Measurements from ENCODE around the gene SLC29A3.

DNA sequence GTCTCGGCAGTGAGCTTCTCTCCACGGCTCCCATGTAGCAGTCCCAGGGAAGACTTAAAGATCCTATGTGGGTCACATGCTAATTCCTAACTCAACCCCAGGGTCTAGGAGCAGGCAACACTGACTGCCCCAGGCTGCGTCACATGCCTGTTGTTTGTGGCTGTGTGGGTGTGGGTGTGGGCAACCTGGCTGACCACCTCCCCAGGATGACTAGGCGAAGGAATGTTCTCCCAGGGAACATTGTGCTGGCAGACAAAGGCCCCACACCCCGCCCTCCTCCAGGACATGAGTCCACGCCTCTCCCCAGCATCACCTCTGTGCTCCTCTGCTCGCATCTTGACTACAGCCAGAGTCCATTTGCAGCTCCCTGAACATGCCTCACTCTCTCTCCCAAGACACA is 30.3 kb downstream of the SLC29A3 start:
- TF ChIP-seq, protein P1, sequence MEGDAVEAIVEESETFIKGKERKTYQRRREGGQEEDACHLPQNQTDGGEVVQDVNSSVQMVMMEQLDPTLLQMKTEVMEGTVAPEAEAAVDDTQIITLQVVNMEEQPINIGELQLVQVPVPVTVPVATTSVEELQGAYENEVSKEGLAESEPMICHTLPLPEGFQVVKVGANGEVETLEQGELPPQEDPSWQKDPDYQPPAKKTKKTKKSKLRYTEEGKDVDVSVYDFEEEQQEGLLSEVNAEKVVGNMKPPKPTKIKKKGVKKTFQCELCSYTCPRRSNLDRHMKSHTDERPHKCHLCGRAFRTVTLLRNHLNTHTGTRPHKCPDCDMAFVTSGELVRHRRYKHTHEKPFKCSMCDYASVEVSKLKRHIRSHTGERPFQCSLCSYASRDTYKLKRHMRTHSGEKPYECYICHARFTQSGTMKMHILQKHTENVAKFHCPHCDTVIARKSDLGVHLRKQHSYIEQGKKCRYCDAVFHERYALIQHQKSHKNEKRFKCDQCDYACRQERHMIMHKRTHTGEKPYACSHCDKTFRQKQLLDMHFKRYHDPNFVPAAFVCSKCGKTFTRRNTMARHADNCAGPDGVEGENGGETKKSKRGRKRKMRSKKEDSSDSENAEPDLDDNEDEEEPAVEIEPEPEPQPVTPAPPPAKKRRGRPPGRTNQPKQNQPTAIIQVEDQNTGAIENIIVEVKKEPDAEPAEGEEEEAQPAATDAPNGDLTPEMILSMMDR (optimal IDR thresholded peaks at IDR 0.05 in 1 of 3, IDR thresholded peaks at IDR 0.05 in 1 of 3, conservative IDR thresholded peaks at IDR 0.05 in 1 of 3; ENCODE audit: extremely low read depth in 1 of 3, insufficient read depth in 2 of 3, low read length in 3 of 3): no peak
- no peak for TF ChIP-seq EZH2 (IDR thresholded peaks at IDR 0.05; ENCODE audit: low read length)
